ENCODE measurements around the gene ADGRB3.

DNA sequence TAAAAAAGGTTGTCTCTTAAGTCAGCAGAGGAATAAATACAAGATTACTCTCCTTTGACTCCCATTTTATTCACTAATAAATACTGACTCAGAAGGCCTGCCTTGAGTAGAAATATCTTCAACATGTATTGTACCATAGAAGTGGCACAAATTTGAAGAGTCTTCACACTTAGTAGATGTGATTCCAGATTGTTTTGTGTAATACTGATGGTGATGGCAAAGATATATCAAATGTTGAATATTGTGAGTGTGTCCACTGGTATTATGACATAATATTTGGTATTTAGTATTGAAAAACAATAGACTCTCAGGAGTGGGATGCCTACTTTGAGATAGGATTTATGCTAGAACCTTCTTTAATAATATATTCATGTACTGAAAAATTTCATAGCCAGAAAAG, 7.0 kb downstream of the ADGRB3 start:
- TF ChIP-seq CTCF (conservative IDR thresholded peaks at IDR 0.05; ENCODE audit: low read depth, low read length), result no peak
- TF ChIP-seq EZH2 (IDR thresholded peaks at IDR 0.05; ENCODE audit: low read length, unreplicated experiment), result no peak
